RWPE2 (cell line): Measurements from ENCODE around the gene TMEM273.

Experiments
- ATAC-seq: fragments of 200-7000 bp; cut with Tn5 transposase; 3 replicates; pipeline ENCODE4 v1.9.1; 2021; ENCODE audit warnings: low read depth
- DNase-seq: peaks from one replicate; pipeline ENCODE4 v3.0.0-alpha.2; 2020; ENCODE audit warnings: low spot score
- H3K27ac ChIP-seq: fragments of 450-650 bp; 2 replicates; pipeline ENCODE4 v1.5.1; 2017; ENCODE audit warnings: mild to moderate bottlenecking; ENCODE audit not compliant: poor library complexity, severe bottlenecking
- H3K27me3 ChIP-seq: fragments of 250-450 bp; sonication (Bioruptor Pico); 2 replicates; pipeline ENCODE4 v1.5.1; 2021; ENCODE audit warnings: mild to moderate bottlenecking, moderate library complexity; ENCODE audit not compliant: insufficient read depth, poor library complexity, severe bottlenecking
- H3K36me3 ChIP-seq: fragments of 250-450 bp; sonication (Bioruptor Pico); 2 replicates; pipeline ENCODE4 v1.5.1; 2020; ENCODE audit warnings: low read depth, mild to moderate bottlenecking, moderate library complexity
- H3K4me1 ChIP-seq: fragments of 250-450 bp; sonication (Bioruptor Pico); 2 replicates; pipeline ENCODE4 v1.5.1; 2021; ENCODE audit warnings: mild to moderate bottlenecking, moderate library complexity; ENCODE audit not compliant: insufficient read depth, poor library complexity, severe bottlenecking
- H3K4me3 ChIP-seq: fragments of 250-450 bp; sonication (Bioruptor Pico); 2 replicates; pipeline ENCODE4 v1.5.1; 2021; ENCODE audit warnings: mild to moderate bottlenecking, moderate library complexity; ENCODE audit not compliant: severe bottlenecking
- H3K9me3 ChIP-seq: fragments of 250-450 bp; sonication (Bioruptor Pico); 2 replicates; pipeline ENCODE4 v1.5.1; 2021; ENCODE audit warnings: mild to moderate bottlenecking, moderate library complexity; ENCODE audit not compliant: severe bottlenecking
- TF ChIP-seq, protein P1 (sequence below): fragments of 450-650 bp; IDR thresholded peaks from one replicate; pipeline ENCODE4 v1.5.1; 2017; ENCODE audit warnings: mild to moderate bottlenecking, moderate library complexity; ENCODE audit not compliant: poor library complexity, severe bottlenecking

TMEM273 gene

GRCh38 chr10:49132362-49132737 lies 55.8 kb downstream of the TMEM273 start:
- Histone ChIP-seq H3K4me1 (no peaks in the 10 kb centered on the region), H3K27me3 (no peaks in the 10 kb centered on the region), H3K4me3 (no peak overlapping the region), H3K9me3 (no peaks in the 10 kb centered on the region), H3K36me3 (no peaks in the 10 kb centered on the region), H3K27ac (no peak overlapping the region)
- DNase-seq, result no peak
- TF ChIP-seq, protein P1, sequence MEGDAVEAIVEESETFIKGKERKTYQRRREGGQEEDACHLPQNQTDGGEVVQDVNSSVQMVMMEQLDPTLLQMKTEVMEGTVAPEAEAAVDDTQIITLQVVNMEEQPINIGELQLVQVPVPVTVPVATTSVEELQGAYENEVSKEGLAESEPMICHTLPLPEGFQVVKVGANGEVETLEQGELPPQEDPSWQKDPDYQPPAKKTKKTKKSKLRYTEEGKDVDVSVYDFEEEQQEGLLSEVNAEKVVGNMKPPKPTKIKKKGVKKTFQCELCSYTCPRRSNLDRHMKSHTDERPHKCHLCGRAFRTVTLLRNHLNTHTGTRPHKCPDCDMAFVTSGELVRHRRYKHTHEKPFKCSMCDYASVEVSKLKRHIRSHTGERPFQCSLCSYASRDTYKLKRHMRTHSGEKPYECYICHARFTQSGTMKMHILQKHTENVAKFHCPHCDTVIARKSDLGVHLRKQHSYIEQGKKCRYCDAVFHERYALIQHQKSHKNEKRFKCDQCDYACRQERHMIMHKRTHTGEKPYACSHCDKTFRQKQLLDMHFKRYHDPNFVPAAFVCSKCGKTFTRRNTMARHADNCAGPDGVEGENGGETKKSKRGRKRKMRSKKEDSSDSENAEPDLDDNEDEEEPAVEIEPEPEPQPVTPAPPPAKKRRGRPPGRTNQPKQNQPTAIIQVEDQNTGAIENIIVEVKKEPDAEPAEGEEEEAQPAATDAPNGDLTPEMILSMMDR, result no peak
- ATAC-seq, result no peak

DNA sequence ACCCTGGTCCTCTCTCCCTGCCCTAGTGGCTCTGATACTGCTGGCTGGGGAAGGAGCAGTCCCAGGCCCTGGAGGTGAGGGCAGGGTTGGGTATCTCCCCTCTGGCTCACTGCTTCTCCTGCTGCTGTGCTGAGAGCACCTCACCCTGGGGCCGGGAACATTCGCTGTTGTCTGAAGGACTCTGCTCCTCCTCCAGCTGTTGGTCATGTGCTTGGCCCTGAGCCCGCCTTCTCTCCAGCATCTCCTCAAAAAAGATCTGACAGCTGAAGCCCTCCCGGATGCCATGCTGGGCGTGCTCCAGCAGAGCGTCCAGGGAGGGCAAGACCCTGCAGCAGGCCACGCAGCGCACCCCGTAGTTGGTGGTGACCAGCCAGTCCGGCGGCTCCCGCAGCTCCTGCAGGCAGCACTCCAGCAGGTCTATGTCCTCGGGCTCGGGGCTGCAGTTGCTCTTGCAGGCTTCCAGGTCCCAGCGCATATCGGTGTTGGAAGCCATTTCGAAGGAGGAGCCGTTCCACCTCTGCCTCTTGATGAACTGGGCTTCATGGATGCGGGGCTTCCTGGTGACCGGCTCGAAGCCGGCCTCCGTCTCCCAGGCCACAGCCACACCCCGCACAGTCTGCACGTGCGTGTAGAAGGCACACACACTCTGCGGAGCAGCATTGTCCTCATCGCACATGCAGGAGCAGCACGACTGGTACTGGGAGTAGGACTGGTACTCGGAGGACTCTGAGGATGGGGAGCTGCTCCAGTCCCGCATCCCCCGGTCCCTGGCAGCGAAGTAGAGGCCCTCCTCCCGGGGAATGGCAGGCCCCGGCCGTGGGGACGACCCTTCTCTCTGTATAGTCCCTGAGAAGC lies 56.5 kb downstream of the TMEM273 start:
- no peak for ATAC-seq
- Histone ChIP-seq H3K4me1 (no peaks in the 10 kb centered on the region), H3K27ac (no peak overlapping the region)

GRCh38 chr10:49129376-49129775 lies 58.8 kb downstream of the TMEM273 start:
- Histone ChIP-seq H3K4me3 (no peak overlapping the region), H3K36me3 (no peaks in the 10 kb centered on the region), H3K9me3 (no peaks in the 10 kb centered on the region), H3K27ac (no peak overlapping the region), H3K4me1 (no peaks in the 10 kb centered on the region), H3K27me3 (no peaks in the 10 kb centered on the region)
- TF ChIP-seq, protein P1, result no peak
- DNase-seq (no peak), ATAC-seq (no peak)

More for the DNA sequence above, 56.5 kb downstream of the TMEM273 start:
- Histone ChIP-seq H3K36me3 (no peaks in the 10 kb centered on the region), H3K4me3 (no peak overlapping the region), H3K27me3 (no peaks in the 10 kb centered on the region), H3K9me3 (no peaks in the 10 kb centered on the region)
- DNase-seq, result no peak
- TF ChIP-seq, protein P1, result no peak

- H3K4me1 ChIP-seq, result no peaks in the 10 kb centered on the region
- H3K36me3 ChIP-seq, result no peaks in the 10 kb centered on the region
- no peak for DNase-seq
- no peaks in the 10 kb centered on the region for H3K9me3 ChIP-seq
- no peaks in the 10 kb centered on the region for H3K27me3 ChIP-seq
- TF ChIP-seq, protein P1, result no peak
- no peak overlapping the region for H3K4me3 ChIP-seq
- no peak overlapping the region for H3K27ac ChIP-seq
- no peak for ATAC-seq
Measured at GRCh38 chr10:49128854-49129253, 59.3 kb downstream of the TMEM273 start.
